H1 (cell line): ENCODE results near the gene CRYBG1. TPM values are rescaled to one million over a fixed set of nuclear protein-coding genes. Genes with fewer than 3 reads are reported as not detected.

Source experiments
- BACH1 ChIP-seq: IDR thresholded peaks from 2 replicates; pipeline ENCODE4 v1.6.1; 2012; ENCODE audit warnings: low read length, improper control_type of control experiment
- BCL11A ChIP-seq, 2 experiments: IDR thresholded peaks; one replicate each; pipeline ENCODE4 v1.6.1; 2011; ENCODE audit warnings: low read depth in 2 of 2, low read length in 2 of 2, mild to moderate bottlenecking in 2 of 2
- CEBPB ChIP-seq: IDR thresholded peaks from 2 replicates; pipeline ENCODE4 v1.6.1; 2012; ENCODE audit warnings: low read depth, low read length
- HDAC2 ChIP-seq, 2 experiments: fragments of 300-600 bp in 1 of 2; sonication (generic) in 1 of 2; IDR thresholded peaks; 2 replicates each; pipeline ENCODE4 v1.6.1; 2011 to 2012; ENCODE audit warnings: low read depth in 2 of 2, low read length in 2 of 2, mild to moderate bottlenecking in 2 of 2, moderate library complexity in 2 of 2, borderline replicate concordance in 1 of 2, inconsistent platforms in 1 of 2
- JUND ChIP-seq: IDR thresholded peaks from 2 replicates; pipeline ENCODE4 v1.6.1; 2011; ENCODE audit warnings: mild to moderate bottlenecking, improper control_type of control experiment, low read length
- PHF8 ChIP-seq: fragments of 200-600 bp; sonication (generic); conservative IDR thresholded peaks from 2 replicates; pipeline ENCODE4 v1.7.1; 2012; ENCODE audit warnings: low read depth, mild to moderate bottlenecking, inconsistent platforms, low read length, moderate library complexity
- POLR2AphosphoS5 ChIP-seq: IDR thresholded peaks from 2 replicates; pipeline ENCODE4 v1.6.1; 2011; ENCODE audit warnings: low read depth, low read length
- SIX5 ChIP-seq: IDR thresholded peaks from 2 replicates; pipeline ENCODE4 v1.6.1; 2011; ENCODE audit warnings: mild to moderate bottlenecking, low read depth, low read length
- SRF ChIP-seq: IDR thresholded peaks from 2 replicates; pipeline ENCODE4 v1.6.1; 2011; ENCODE audit warnings: mild to moderate bottlenecking, low read depth, low read length, moderate library complexity
- TAF7 ChIP-seq: optimal IDR thresholded peaks from 2 replicates; pipeline ENCODE3; 2011; ENCODE audit warnings: low read depth, mild to moderate bottlenecking, inconsistent platforms, low read length, moderate library complexity, borderline replicate concordance
- TBP ChIP-seq: IDR thresholded peaks from 2 replicates; pipeline ENCODE4 v1.6.1; 2011; ENCODE audit warnings: low read depth, low read length, improper control_type of control experiment
- TCF12 ChIP-seq: IDR thresholded peaks from 2 replicates; pipeline ENCODE4 v1.6.1; 2011; ENCODE audit warnings: low read depth, mild to moderate bottlenecking, low read length
- polyA plus RNA-seq, 7 experiments: library from polyadenylated mRNA; depleted of rRNA in 3 of 7; stranded (reverse) in 5 of 7; unstranded in 2 of 7; fragments of >200 nt in 5 of 7; fragments of 200-250 nt in 2 of 7; gene quantifications; 1 replicate in 5 of 7; 2 replicates in 1 of 7; 4 replicates in 1 of 7; pipeline versions ENCODE4 v1.2.1 to v1.2.3, GENCODE V29; 2011 to 2013; ENCODE audit warnings: missing spikeins in 2 of 7, mixed read lengths in 2 of 7
- total RNA-seq: library from RNA; stranded (reverse); fragmentation: NEBNext Ultra II Directional; extraction: Animal tissue kit (Norgen Biotek cat#: 25700); gene quantifications from 2 replicates; pipeline ENCODE4 v1.2.1, GENCODE V29; 2021

Gene CRYBG1
- total and polyA plus RNA-seq, 2 of the 8 experiments (the other 6 are each of a cell fraction or from before 2014, with no cell fraction given), result 2.2 to 11.6 TPM

GRCh38 chr6:106325336-106326178 is 35.0 kb upstream of the CRYBG1 start, which contains the start of gene ATG5 (continued):
- TF ChIP-seq SRF (peak; percentile 72), TCF12 (no peak), BACH1 (peak; percentile 79), POLR2AphosphoS5 (peak; percentile 92), CEBPB (no peak; the same call in 1 of the 2 replicates), SIX5 (peak; percentile 4; the same call in 1 of the 2 replicates), PHF8 (peak; percentile 95), JUND (peak; percentile 95), TBP (peak; percentile 88), TAF7 (peak; percentile 86), HDAC2 (IDR thresholded peaks at IDR 0.05; ENCODE audit: borderline replicate concordance in 1 of 2, low read depth in 2 of 2, low read length in 2 of 2) (peak; percentile 84 to 99; a peak in 3 of 4 replicates), BCL11A (IDR thresholded peaks at IDR 0.05; ENCODE audit: low read depth in 2 of 2, low read length in 2 of 2) (no peak)
